ENCODE results near the gene TAGLN. TPM values are rescaled to one million over a fixed set of nuclear protein-coding genes. Genes with fewer than 3 reads are reported as not detected.

TAGLN gene
- total and polyA plus RNA-seq, 9 of the 15 experiments (the other 6 are each of a cell fraction or from before 2014, with no cell fraction given): 0.21 to 4.9 (median 1.1) TPM

- TF ChIP-seq REST (IDR thresholded peaks at IDR 0.05; ENCODE audit: borderline replicate concordance) (peak; percentile 57; the same call in 1 of the 2 replicates), REST (CRISPR knock-in tag; IDR thresholded peaks at IDR 0.05; ENCODE audit: low read depth) (no peak), NELFE (IDR thresholded peaks at IDR 0.05; ENCODE audit: insufficient read depth, insufficient read length) (no peak), BCLAF1 (IDR thresholded peaks at IDR 0.05; ENCODE audit: borderline replicate concordance in 1 of 2, control insufficient read depth in 1 of 2, low read depth in 2 of 2, low read length in 1 of 2) (no peak), HBP1 (CRISPR knock-in tag; IDR thresholded peaks at IDR 0.05) (no peak), ZFX (CRISPR knock-in tag; IDR thresholded peaks at IDR 0.05) (no peak), SMC3 (conservative IDR thresholded peaks at IDR 0.05; ENCODE audit: insufficient read depth, low read depth, low read length) (0 out of 2 replicates have a peak, but pooled peaks have one; percentile 43), SAP30 (IDR thresholded peaks at IDR 0.05; ENCODE audit: borderline replicate concordance, insufficient read depth, low read depth, low read length, poor library complexity, severe bottlenecking) (no peak), EP400 (IDR thresholded peaks at IDR 0.05) (peak; percentile 80), POLR3A (IDR thresholded peaks at IDR 0.05; ENCODE audit: borderline replicate concordance, extremely low read depth, insufficient read depth, insufficient read length) (no peak), ZNF778 (CRISPR knock-in tag; IDR thresholded peaks at IDR 0.05) (no peak), MED1 (CRISPR knock-in tag; IDR thresholded peaks at IDR 0.05; ENCODE audit: borderline replicate concordance) (no peak), CSDE1 (IDR thresholded peaks at IDR 0.05) (no peak)
These were observed 18.2 kb upstream of the TAGLN start (continued) for GRCh38 chr11:117180661-117181585.

Measured in K562 (cell line).